H1 (cell line): ENCODE results near the gene EIF3B. TPM values are rescaled to one million over a fixed set of nuclear protein-coding genes. Genes with fewer than 3 reads are reported as not detected.
"Not testable (repeated sequence)": the region's sequence is repeated elsewhere in the genome, so short reads cannot be mapped to it uniquely, and the experiment has no call there.

Source experiments
- CTCF ChIA-PET: fragments of 300-600 bp; sonication (Branson Sonifier 250); formaldehyde crosslinking; loops from one replicate; lab custom pipeline; 2021; ENCODE audit not compliant: partially characterized antibody; lab: Charles Lee
- POLR2A ChIA-PET: fragments of 300-600 bp; sonication (Branson Sonifier 250); formaldehyde crosslinking; loops from one replicate; lab custom pipeline; 2021; ENCODE audit warnings: inconsistent platforms; ENCODE audit not compliant: partially characterized antibody; lab: Charles Lee
- DNase-seq, 2 experiments: peaks; one replicate each; pipeline versions ENCODE4 v3.0.0 to v3.0.0-alpha.2; 2010 to 2022; ENCODE audit warnings: low spot score in 2 of 2, low read depth in 1 of 2, mixed read lengths in 1 of 2
- FAIRE-seq: peaks from 2 replicates; lab custom pipeline; 2011; peaks lifted over from hg19 to GRCh38; lab: Jason Lieb, UNC
- H2AFZ ChIP-seq: 2 replicates; pipeline ENCODE4 v1.8.1; 2012; ENCODE audit warnings: low read length, inconsistent platforms
- H2AK5ac ChIP-seq: 2 replicates; pipeline ENCODE4 v1.6.1; 2013; ENCODE audit warnings: low read depth, low read length
- H2BK120ac ChIP-seq: replicated peaks from 2 replicates; pipeline ENCODE3; 2013; ENCODE audit warnings: low read depth, low read length, inconsistent platforms
- H2BK12ac ChIP-seq: 2 replicates; pipeline ENCODE4 v1.6.1; 2013; ENCODE audit warnings: low read depth, low read length
- H2BK15ac ChIP-seq: 2 replicates; pipeline ENCODE4 v1.6.1; 2013; ENCODE audit warnings: low read length
- H2BK20ac ChIP-seq: 2 replicates; pipeline ENCODE4 v1.6.1; 2013; ENCODE audit warnings: low read length
- H2BK5ac ChIP-seq: 2 replicates; pipeline ENCODE4 v1.6.1; 2013; ENCODE audit warnings: low read depth, low read length
- H3K14ac ChIP-seq: 2 replicates; pipeline ENCODE4 v1.6.1; 2013; ENCODE audit warnings: inconsistent platforms; ENCODE audit not compliant: insufficient read length
- H3K18ac ChIP-seq: 2 replicates; pipeline ENCODE4 v1.6.1; 2013; ENCODE audit warnings: low read length; ENCODE audit errors: extremely low read depth
- H3K23ac ChIP-seq: 2 replicates; pipeline ENCODE4 v1.6.1; 2013; ENCODE audit warnings: inconsistent platforms; ENCODE audit not compliant: insufficient read length
- H3K23me2 ChIP-seq: 2 replicates; pipeline ENCODE4 v1.6.1; 2013; ENCODE audit warnings: low read depth, low read length
- H3K27ac ChIP-seq: 2 replicates; pipeline ENCODE4 v1.6.1; 2011; ENCODE audit warnings: low read depth, low read length, inconsistent platforms
- H3K27me3 ChIP-seq, 4 experiments: replicated peaks in 1 of 4; 1 replicate in 1 of 4; 2 replicates in 3 of 4; pipeline versions ENCODE4 v1.6.1 to v1.8.1; 2011 to 2013; ENCODE audit warnings: low read length in 3 of 4, mild to moderate bottlenecking in 3 of 4, inconsistent platforms in 2 of 4, mixed read lengths in 2 of 4, moderate library complexity in 1 of 4; ENCODE audit not compliant: control insufficient read depth in 3 of 4, insufficient read depth in 3 of 4; ENCODE audit errors: extremely low read depth in 1 of 4
- H3K36me3 ChIP-seq, 4 experiments: 2 replicates each; pipeline versions ENCODE4 v1.6.1 to v1.8.1; 2011 to 2013; ENCODE audit warnings: mild to moderate bottlenecking in 4 of 4, low read length in 3 of 4, moderate library complexity in 2 of 4, control low read depth in 1 of 4, inconsistent platforms in 1 of 4; ENCODE audit not compliant: insufficient read depth in 4 of 4, control insufficient read depth in 2 of 4
- H3K4ac ChIP-seq: replicated peaks from 2 replicates; pipeline ENCODE3; 2013; ENCODE audit warnings: low read length, low read depth, mixed read lengths, inconsistent platforms; ENCODE audit not compliant: insufficient read length
- H3K4me1 ChIP-seq, 4 experiments: replicated peaks in 1 of 4; 1 replicate in 1 of 4; 2 replicates in 3 of 4; pipeline versions ENCODE4 v1.6.1 to v1.8.1; 2011 to 2013; ENCODE audit warnings: low read length in 3 of 4, inconsistent platforms in 2 of 4, mixed read lengths in 1 of 4; ENCODE audit not compliant: insufficient read depth in 4 of 4, control insufficient read depth in 3 of 4
- H3K4me2 ChIP-seq, 2 experiments: 2 replicates each; pipeline versions ENCODE4 v1.6.1 to v1.8.1; 2011 to 2013; ENCODE audit warnings: low read depth in 2 of 2, low read length in 2 of 2, control low read depth in 1 of 2, inconsistent platforms in 1 of 2, mild to moderate bottlenecking in 1 of 2; ENCODE audit not compliant: insufficient read depth in 1 of 2
- H3K4me3 ChIP-seq, 4 experiments: fragments of 200-600, 300-600 bp in 1 of 4; sonication (generic), shearing (Covaris generic), sonication (Bioruptor Twin) in 1 of 4; 2 replicates each; pipeline versions ENCODE4 v1.5.1 to v1.8.1; 2011 to 2016; ENCODE audit warnings: low read length in 4 of 4, low read depth in 3 of 4, control low read depth in 2 of 4, inconsistent platforms in 2 of 4, mild to moderate bottlenecking in 2 of 4, mixed read lengths in 1 of 4, moderate library complexity in 1 of 4; ENCODE audit not compliant: insufficient read depth in 2 of 4; ENCODE audit errors: extremely low read depth in 1 of 4
- H3K56ac ChIP-seq: replicated peaks from 2 replicates; pipeline ENCODE3; 2013; ENCODE audit warnings: low read depth, mild to moderate bottlenecking, mixed read lengths, low read length, inconsistent platforms; ENCODE audit not compliant: insufficient read length
- H3K79me1 ChIP-seq: 2 replicates; pipeline ENCODE4 v1.6.1; 2013; ENCODE audit warnings: low read depth, low read length, control low read depth
- H3K79me2 ChIP-seq, 2 experiments: 2 replicates each; pipeline versions ENCODE4 v1.6.1 to v1.8.1; 2012 to 2013; ENCODE audit warnings: low read length in 2 of 2, mild to moderate bottlenecking in 2 of 2, inconsistent platforms in 1 of 2; ENCODE audit not compliant: insufficient read depth in 2 of 2, control insufficient read depth in 1 of 2
- H3K9ac ChIP-seq, 4 experiments: replicated peaks in 1 of 4; 1 replicate in 1 of 4; 2 replicates in 3 of 4; pipeline versions ENCODE4 v1.6.1 to v1.8.1; 2011 to 2013; ENCODE audit warnings: low read depth in 3 of 4, low read length in 3 of 4, control low read depth in 2 of 4, mild to moderate bottlenecking in 2 of 4, moderate library complexity in 2 of 4, inconsistent platforms in 1 of 4; ENCODE audit errors: extremely low read depth in 1 of 4
- H3K9me3 ChIP-seq, 2 experiments: 2 replicates each; pipeline versions ENCODE4 v1.6.1 to v1.8.1; 2012 to 2013; ENCODE audit warnings: mild to moderate bottlenecking in 2 of 2, moderate library complexity in 2 of 2, control low read depth in 1 of 2, inconsistent platforms in 1 of 2, low read depth in 1 of 2, low read length in 1 of 2, mixed read lengths in 1 of 2; ENCODE audit not compliant: insufficient read depth in 2 of 2
- H4K20me1 ChIP-seq, 2 experiments: replicated peaks in 1 of 2; 2 replicates each; pipeline versions ENCODE3 to v1.8.1; 2011 to 2013; ENCODE audit warnings: inconsistent platforms in 2 of 2, low read length in 2 of 2, mild to moderate bottlenecking in 1 of 2; ENCODE audit not compliant: insufficient read depth in 2 of 2, control insufficient read depth in 1 of 2
- H4K5ac ChIP-seq: 2 replicates; pipeline ENCODE4 v1.6.1; 2013; ENCODE audit warnings: low read length, low read depth, mixed read lengths, inconsistent platforms; ENCODE audit not compliant: insufficient read length
- H4K8ac ChIP-seq: 2 replicates; pipeline ENCODE4 v1.8.0; 2013; ENCODE audit warnings: mild to moderate bottlenecking, moderate library complexity, low read length, inconsistent platforms; ENCODE audit not compliant: insufficient read depth; ENCODE audit errors: extremely low read depth
- H4K91ac ChIP-seq: replicated peaks from 2 replicates; pipeline ENCODE3; 2013; ENCODE audit warnings: low read length, mixed read lengths, inconsistent platforms; ENCODE audit not compliant: insufficient read length
- WGBS, 2 experiments: shearing (Covaris generic) in 1 of 2; methylation state at CpG; one replicate each; pipeline versions ENCODE4 v1.1.6 to v1.1.7; 2013 to 2015; ENCODE audit warnings: low lambda C conversion rate in 2 of 2, mixed read lengths in 2 of 2, inconsistent platforms in 1 of 2, low coverage in 1 of 2, missing lambda C conversion rate in 1 of 2; ENCODE audit not compliant: insufficient replicate concordance in 2 of 2, insufficient coverage in 1 of 2, insufficient read length in 1 of 2; ENCODE audit errors: extremely low coverage in 1 of 2, missing lambda C conversion rate in 1 of 2; 5-methylcytosine and 5-hydroxymethylcytosine counted together
- polyA plus RNA-seq, 7 experiments: library from polyadenylated mRNA; depleted of rRNA in 3 of 7; stranded (reverse) in 5 of 7; unstranded in 2 of 7; fragments of >200 nt in 5 of 7; fragments of 200-250 nt in 2 of 7; gene quantifications; 1 replicate in 5 of 7; 2 replicates in 1 of 7; 4 replicates in 1 of 7; pipeline versions ENCODE4 v1.2.1 to v1.2.3, GENCODE V29; 2011 to 2013; ENCODE audit warnings: missing spikeins in 2 of 7, mixed read lengths in 2 of 7
- total RNA-seq: library from RNA; stranded (reverse); fragmentation: NEBNext Ultra II Directional; extraction: Animal tissue kit (Norgen Biotek cat#: 25700); gene quantifications from 2 replicates; pipeline ENCODE4 v1.2.1, GENCODE V29; 2021

Gene EIF3B
- total and polyA plus RNA-seq, 2 of the 8 experiments (the other 6 are each of a cell fraction or from before 2014, with no cell fraction given), result 167 to 316 TPM

DNA sequence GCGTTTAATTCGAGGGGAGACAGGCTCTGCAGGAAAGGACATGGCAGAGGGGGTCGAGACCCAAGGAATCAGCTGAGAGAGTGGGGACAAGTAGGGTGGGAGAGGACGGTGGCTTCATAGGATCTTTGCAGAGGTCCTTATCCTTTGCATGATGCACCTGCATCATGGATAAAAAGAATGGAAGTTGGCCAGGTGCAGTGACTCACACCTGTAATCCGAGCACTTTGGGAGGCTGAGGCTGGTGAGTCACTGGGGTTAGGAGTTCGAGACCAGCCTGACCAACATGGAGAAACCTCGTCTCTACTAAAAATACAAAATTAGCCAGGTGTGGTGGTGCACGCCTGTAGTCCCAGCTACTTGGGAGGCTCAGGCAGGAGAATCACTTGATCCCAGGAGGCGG is 31.5 kb downstream of the EIF3B start:
- H3K4me1 ChIP-seq, H3K27ac ChIP-seq, DNase-seq, H4K5ac ChIP-seq, H3K9me3 ChIP-seq, H2BK20ac ChIP-seq, H2AK5ac ChIP-seq, FAIRE-seq, H3K18ac ChIP-seq, H3K9ac ChIP-seq, H3K79me1 ChIP-seq, H2BK120ac ChIP-seq, H4K20me1 ChIP-seq, H3K23ac ChIP-seq, H4K91ac ChIP-seq, H3K4me3 ChIP-seq, H3K14ac ChIP-seq, H3K23me2 ChIP-seq, H2AFZ ChIP-seq, H4K8ac ChIP-seq, H2BK5ac ChIP-seq, H3K27me3 ChIP-seq, H2BK12ac ChIP-seq, H3K4ac ChIP-seq, H3K4me2 ChIP-seq, H3K79me2 ChIP-seq, H2BK15ac ChIP-seq, H3K56ac ChIP-seq, H3K36me3 ChIP-seq: not testable (repeated sequence)
- 97% methylated on average over 9 of the region's 9 CpGs; no CpG with 5 or more reads in 1 of the 2 experiments for whole genome bisulfite sequencing, 2 experiments
- CTCF ChIA-PET, result interaction anchor here (1.3 to 4.6 kb wide), 2 partner anchors 46 to 83 kb away, joined by 5 to 34 read pairs; no protein-coding TSS in a partner anchor
- POLR2A ChIA-PET, result interaction anchor here (1.1 to 1.2 kb wide), 3 partner anchors 19 to 31 kb away, joined by 3 to 4 read pairs (median 3); partner anchors contain the start of gene EIF3B
